Activated CD8-positive, alpha-beta T cell treated with anti-CD3 and anti-CD28 coated beads, Interleukin-2, amount 10 ng/mL, durations not matched to agents 7 days and 5 days (primary cell): Measurements from ENCODE around the gene RLF. TPM values are rescaled to one million over a fixed set of nuclear protein-coding genes. Genes with fewer than 3 reads are reported as not detected.

Source experiments
- ATAC-seq: fragments of 150-1000 bp; cut with Tn5 transposase; one replicate; pipeline ENCODE4 v1.10.0; 2021; ENCODE audit warnings: moderate library complexity
- CTCF ChIA-PET: fragments of 350-600 bp; sonication (Branson Sonifier 250); formaldehyde crosslinking; loops from one replicate; lab custom pipeline; 2021; ENCODE audit warnings: antibody characterized with exemption; lab: Charles Lee
- POLR2A ChIA-PET: fragments of 350-600 bp; sonication (Branson Sonifier 250); formaldehyde crosslinking; loops from one replicate; lab custom pipeline; 2021; ENCODE audit warnings: antibody characterized with exemption; lab: Charles Lee
- DNase-seq: peaks from one replicate; pipeline ENCODE4 v3.0.0-alpha.2; 2020
- H3K27ac Mint-ChIP-seq: one replicate; pipeline ENCODE4 v1.8.0; 2021; ENCODE audit warnings: mild to moderate bottlenecking, mixed read lengths
- H3K27me3 Mint-ChIP-seq: one replicate; pipeline ENCODE4 v1.8.0; 2021; ENCODE audit warnings: low read depth, mixed read lengths
- H3K36me3 Mint-ChIP-seq: one replicate; pipeline ENCODE4 v1.8.0; 2021; ENCODE audit warnings: low read depth, mixed read lengths
- H3K4me1 Mint-ChIP-seq: one replicate; pipeline ENCODE4 v1.8.0; 2021; ENCODE audit warnings: low read depth, mixed read lengths
- H3K4me3 Mint-ChIP-seq: one replicate; pipeline ENCODE4 v1.8.0; 2021; ENCODE audit warnings: mild to moderate bottlenecking, mixed read lengths
- H3K9me3 Mint-ChIP-seq: one replicate; pipeline ENCODE4 v1.8.0; 2022; ENCODE audit warnings: mixed read lengths; ENCODE audit not compliant: insufficient read depth
- total RNA-seq, 2 experiments: library from RNA; stranded (reverse); gene quantifications; one replicate each; pipeline ENCODE4 v1.2.3, GENCODE V29; 2021

Gene RLF
- total RNA-seq, 2 experiments from 2014 or later = 20.4 to 22.3 TPM

GRCh38 chr1:40143891-40144575 is 17.2 kb upstream of the RLF start:
- Mint-ChIP-seq H3K9me3 (no peaks in the 10 kb centered on the region), H3K36me3 (no peaks in the 10 kb centered on the region), H3K4me1 (peaks cover 3% of the 10 kb centered on the region), H3K27ac (no peak overlapping the region), H3K4me3 (no peak overlapping the region), H3K27me3 (peaks cover 45% of the 10 kb centered on the region)
- ATAC-seq = peak; percentile 73
- peak; percentile 67 for DNase-seq
- ChIA-PET POLR2A (interaction anchor here (0.6 to 0.7 kb wide), 2 partner anchors 230 to 622 kb away, joined by 3 read pairs; no protein-coding TSS in a partner anchor), CTCF (interaction anchor here (0.7 to 6.2 kb wide), 77 partner anchors 9 to 701 kb away, joined by 3 to 133 read pairs (median 4); partner anchors contain the start of genes COL9A2, PPT1, RLF and ZFP69B)

DNA sequence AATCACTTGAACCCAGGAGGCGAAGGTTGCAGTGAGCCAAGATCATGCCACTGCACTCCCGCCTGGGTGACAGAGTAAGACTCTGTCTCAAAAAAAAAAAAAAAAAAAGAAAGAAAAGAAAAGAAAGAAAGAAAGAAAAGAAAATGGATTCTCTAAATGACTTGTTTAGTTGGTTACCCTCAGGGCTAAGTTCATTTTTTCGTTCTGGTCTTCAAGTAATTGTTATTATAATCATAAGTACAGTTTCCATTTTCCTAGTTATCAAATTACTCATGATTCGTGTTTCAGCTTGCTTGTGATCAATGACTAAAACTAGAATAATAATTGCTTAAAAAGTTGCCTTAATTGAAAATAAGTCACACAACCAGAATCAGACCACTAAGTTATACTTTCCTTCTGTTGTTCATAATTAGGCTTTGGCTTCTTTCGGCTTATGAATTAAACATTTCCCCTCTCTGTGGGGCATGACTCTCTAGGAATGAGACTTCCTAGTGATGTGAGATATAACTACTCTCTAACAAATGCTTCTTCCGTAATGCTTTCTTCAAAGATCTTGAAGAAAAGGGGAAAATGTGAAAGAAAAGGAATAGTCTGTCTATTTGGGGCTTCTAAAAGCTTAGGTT is 9.6 kb upstream of the RLF start:
- no peaks in the 10 kb centered on the region for H3K36me3 Mint-ChIP-seq
- peaks cover 23% of the 10 kb centered on the region for H3K27me3 Mint-ChIP-seq
- no peak for ATAC-seq
- ChIA-PET POLR2A (interaction anchor here (1.7 to 2.8 kb wide), 2 partner anchors 106 to 186 kb away, joined by 6 to 13 read pairs; partner anchors contain the start of gene ZMPSTE24), CTCF (interaction anchor here (0.9 to 5.4 kb wide), 28 partner anchors 9 to 285 kb away, joined by 3 to 262 read pairs (median 13); partner anchors contain the start of genes COL9A2, PPT1 and RLF)
- no peaks in the 10 kb centered on the region for H3K9me3 Mint-ChIP-seq
- no peak overlapping the region for H3K27ac Mint-ChIP-seq
- no peak for DNase-seq
- peaks cover 9% of the 10 kb centered on the region for H3K4me1 Mint-ChIP-seq
- no peak overlapping the region for H3K4me3 Mint-ChIP-seq

GRCh38 chr1:40153073-40153770 is 8.0 kb upstream of the RLF start:
- DNase-seq (peak; percentile 63), ATAC-seq (peak; percentile 72)
- ChIA-PET POLR2A (interaction anchor here (0.7 to 2.8 kb wide), 4 partner anchors 9 to 185 kb away, joined by 3 to 13 read pairs (median 5); partner anchors contain the start of gene COL9A2), CTCF (interaction anchor here (0.8 to 5.4 kb wide), 61 partner anchors 10 to 286 kb away, joined by 3 to 262 read pairs (median 6); partner anchors contain the start of genes COL9A2, PPT1 and RLF)
- Mint-ChIP-seq H3K9me3 (no peaks in the 10 kb centered on the region), H3K27ac (no peak overlapping the region), H3K27me3 (peaks cover 11% of the 10 kb centered on the region), H3K36me3 (no peaks in the 10 kb centered on the region), H3K4me1 (peaks cover 9% of the 10 kb centered on the region), H3K4me3 (no peak overlapping the region)

GRCh38 chr1:40155135-40155534 is 6.1 kb upstream of the RLF start:
- H3K27ac Mint-ChIP-seq = no peak overlapping the region
- H3K27me3 Mint-ChIP-seq = peaks cover 8% of the 10 kb centered on the region
- DNase-seq (no peak), ATAC-seq (no peak)
- H3K9me3 Mint-ChIP-seq = no peaks in the 10 kb centered on the region
- H3K4me3 Mint-ChIP-seq = no peak overlapping the region
- H3K4me1 Mint-ChIP-seq = peaks cover 9% of the 10 kb centered on the region
- ChIA-PET CTCF (interaction anchor here (0.6 to 5.4 kb wide), 7 partner anchors 9 to 249 kb away, joined by 3 to 262 read pairs (median 32); partner anchors contain the start of gene COL9A2), POLR2A (interaction anchor here (1.1 kb wide), 2 partner anchors 160 to 186 kb away, joined by 3 to 6 read pairs; no protein-coding TSS in a partner anchor)
- H3K36me3 Mint-ChIP-seq = no peaks in the 10 kb centered on the region

DNA sequence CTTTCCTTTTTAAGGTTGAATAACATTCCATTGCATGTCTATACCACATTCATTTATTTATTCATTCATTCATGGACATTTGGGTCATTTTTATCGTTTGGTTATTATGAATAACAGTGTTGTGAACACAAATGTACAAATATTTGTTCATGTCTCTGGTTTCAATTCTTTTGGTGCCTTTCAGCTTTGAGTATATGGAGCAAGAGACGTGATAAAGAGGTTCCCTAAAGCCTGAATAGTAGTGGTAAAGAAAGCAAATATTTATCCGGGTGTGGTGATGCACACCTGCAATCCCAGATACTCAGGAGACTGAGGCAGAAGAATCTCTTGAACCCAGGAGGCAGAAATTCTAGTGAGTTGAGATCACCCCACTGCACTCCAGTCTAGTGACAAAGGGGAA is 5.3 kb upstream of the RLF start:
- ChIA-PET POLR2A (no interaction called here), CTCF (interaction anchor here (2.8 to 5.4 kb wide), 3 partner anchors 12 to 181 kb away, joined by 11 to 262 read pairs (median 147); partner anchors contain the start of gene COL9A2)
- ATAC-seq (no peak), DNase-seq (no peak)
- Mint-ChIP-seq H3K4me3 (no peak overlapping the region), H3K27me3 (peaks cover 8% of the 10 kb centered on the region), H3K9me3 (no peaks in the 10 kb centered on the region), H3K36me3 (no peaks in the 10 kb centered on the region), H3K27ac (no peak overlapping the region), H3K4me1 (peaks cover 12% of the 10 kb centered on the region)

GRCh38 chr1:40160806-40161124 is 422 bp upstream of the RLF start:
- Mint-ChIP-seq H3K27ac (no peak overlapping the region), H3K36me3 (peaks cover 15% of the 10 kb centered on the region), H3K27me3 (no peaks in the 10 kb centered on the region), H3K4me3 (no peak overlapping the region), H3K9me3 (no peaks in the 10 kb centered on the region), H3K4me1 (peaks cover 12% of the 10 kb centered on the region)
- ChIA-PET CTCF (interaction anchor here (1.2 to 4.0 kb wide), 5 partner anchors 11 to 178 kb away, joined by 3 to 19 read pairs (median 7); no protein-coding TSS in a partner anchor), POLR2A (interaction anchor here (0.6 to 1.2 kb wide), 6 partner anchors 9 to 178 kb away, joined by 3 to 6 read pairs (median 4); partner anchors contain the start of gene ZMPSTE24)
- DNase-seq (no peak), ATAC-seq (no peak)

DNA sequence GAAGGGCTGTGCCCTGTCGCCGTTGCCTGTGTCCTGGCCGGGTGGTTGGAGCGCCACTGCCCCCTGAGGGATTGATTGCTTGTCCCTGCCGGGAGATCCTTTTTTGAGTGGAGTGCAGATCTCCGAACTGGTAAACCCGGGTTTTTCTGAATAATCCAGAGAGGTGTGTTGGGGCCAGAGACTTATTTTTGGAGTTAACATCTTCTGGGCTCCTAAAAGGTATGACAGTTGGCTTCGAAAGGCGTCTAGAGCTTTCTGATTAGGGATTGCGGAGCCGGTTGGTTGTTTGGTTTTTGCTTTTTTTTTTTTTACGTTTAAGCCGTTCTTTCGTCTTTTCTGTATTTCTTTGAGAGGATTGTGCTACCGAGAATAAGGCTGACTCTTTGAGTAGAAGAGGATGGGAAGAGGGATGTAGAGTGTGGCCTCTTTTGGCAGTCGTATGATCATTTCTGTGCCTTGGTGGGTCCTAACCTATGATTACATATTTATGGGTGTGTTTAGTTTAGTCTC is 756 bp downstream of the RLF start:
- Mint-ChIP-seq H3K36me3 (peaks cover 19% of the 10 kb centered on the region), H3K9me3 (no peaks in the 10 kb centered on the region), H3K27ac (no peak overlapping the region), H3K27me3 (no peaks in the 10 kb centered on the region), H3K4me1 (peaks cover 18% of the 10 kb centered on the region), H3K4me3 (no peak overlapping the region)
- CTCF ChIA-PET = interaction anchor here (1.0 to 5.2 kb wide), 13 partner anchors 9 to 370 kb away, joined by 3 to 46 read pairs (median 4); partner anchors contain the start of gene ZMPSTE24
- POLR2A ChIA-PET = interaction anchor here (0.6 to 1.8 kb wide), 10 partner anchors 8 to 264 kb away, joined by 3 to 5 read pairs (median 4); partner anchors contain the start of genes SMAP2 and ZMPSTE24
- DNase-seq = no peak
- ATAC-seq = no peak

- no peaks in the 10 kb centered on the region for H3K27me3 Mint-ChIP-seq
- no peaks in the 10 kb centered on the region for H3K9me3 Mint-ChIP-seq
- H3K36me3 Mint-ChIP-seq = peaks cover 24% of the 10 kb centered on the region
- ChIA-PET CTCF (interaction anchor here (0.9 to 5.2 kb wide), 13 partner anchors 10 to 369 kb away, joined by 3 to 46 read pairs (median 4); partner anchors contain the start of gene ZMPSTE24), POLR2A (interaction anchor here (0.6 to 1.8 kb wide), 6 partner anchors 10 to 842 kb away, joined by 3 to 5 read pairs (median 4); partner anchors contain the start of genes SMAP2 and ZMPSTE24)
- no peak overlapping the region for H3K27ac Mint-ChIP-seq
- ATAC-seq = no peak
- peaks cover 25% of the 10 kb centered on the region for H3K4me1 Mint-ChIP-seq
- no peak for DNase-seq
- H3K4me3 Mint-ChIP-seq = no peak overlapping the region
Measured at GRCh38 chr1:40162753-40163441, 1.7 kb downstream of the RLF start.

DNA sequence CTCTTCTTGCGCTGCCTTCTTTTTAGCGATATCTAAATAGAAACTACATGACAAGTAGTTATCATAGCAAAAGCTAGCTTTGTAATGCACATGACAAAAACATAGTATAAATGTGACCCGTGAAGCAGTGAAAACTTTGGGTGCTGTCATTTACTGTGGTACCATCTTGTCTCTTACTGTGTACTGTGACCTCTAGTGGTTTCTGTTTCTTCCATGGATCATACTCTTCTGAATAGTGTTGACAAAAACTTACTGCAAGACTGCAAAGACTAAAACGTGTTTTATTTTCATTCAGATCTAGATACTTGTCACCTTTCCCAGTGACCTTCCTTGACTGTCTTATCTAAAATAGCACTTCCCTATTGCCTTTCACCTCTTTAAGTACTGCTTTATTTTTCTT is 6.1 kb downstream of the RLF start:
- Mint-ChIP-seq H3K4me3 (no peak overlapping the region), H3K36me3 (peaks cover 23% of the 10 kb centered on the region), H3K27ac (no peak overlapping the region), H3K27me3 (no peaks in the 10 kb centered on the region), H3K4me1 (peaks cover 21% of the 10 kb centered on the region), H3K9me3 (no peaks in the 10 kb centered on the region)
- no peak for DNase-seq
- ChIA-PET CTCF (no interaction called here), POLR2A (interaction anchor here (0.6 kb wide), 1 partner anchor 33 kb away, joined by 3 read pairs; no protein-coding TSS in a partner anchor)
- no peak for ATAC-seq

DNA sequence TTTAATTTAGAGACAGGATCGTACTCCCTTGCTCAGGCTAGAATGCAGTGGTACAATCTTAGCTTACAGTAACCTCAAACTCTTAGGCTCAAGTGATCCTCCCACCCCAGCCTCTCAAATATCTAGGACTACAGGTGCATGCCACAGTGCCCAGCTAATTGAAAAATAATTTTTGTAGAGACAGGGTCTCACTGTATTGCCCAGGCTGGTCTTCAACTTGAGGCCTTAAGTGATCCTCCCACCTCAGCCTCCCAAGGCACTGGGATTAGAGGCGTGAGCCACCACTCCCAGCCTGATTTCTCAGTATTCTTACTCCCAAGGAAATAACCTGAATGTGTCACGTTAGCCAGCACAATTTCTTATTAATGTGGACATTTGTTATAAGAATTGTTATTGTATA is 9.8 kb downstream of the RLF start:
- Mint-ChIP-seq H3K36me3 (peaks cover 9% of the 10 kb centered on the region), H3K27ac (no peak overlapping the region), H3K27me3 (no peaks in the 10 kb centered on the region), H3K4me3 (no peak overlapping the region), H3K4me1 (peaks cover 29% of the 10 kb centered on the region), H3K9me3 (no peaks in the 10 kb centered on the region)
- POLR2A ChIA-PET = interaction anchor here (1.9 kb wide), 1 partner anchor 10 kb away, joined by 4 read pairs; the partner anchor contains the start of gene RLF
- DNase-seq (no peak), ATAC-seq (no peak)
- CTCF ChIA-PET = interaction anchor here (0.8 to 1.7 kb wide), 6 partner anchors 10 to 168 kb away, joined by 3 to 6 read pairs (median 4); partner anchors contain the start of genes COL9A2 and RLF
